ENCODE results near the gene FAM120B. TPM values are rescaled to one million over a fixed set of nuclear protein-coding genes. Genes with fewer than 3 reads are reported as not detected.
"Not testable (repeated sequence)": the region's sequence is repeated elsewhere in the genome, so short reads cannot be mapped to it uniquely, and the experiment has no call there.

The FAM120B gene
- total and polyA plus RNA-seq, 3 experiments from 2014 or later, result 19.1 to 29.8 (median 20.9) TPM

DNA sequence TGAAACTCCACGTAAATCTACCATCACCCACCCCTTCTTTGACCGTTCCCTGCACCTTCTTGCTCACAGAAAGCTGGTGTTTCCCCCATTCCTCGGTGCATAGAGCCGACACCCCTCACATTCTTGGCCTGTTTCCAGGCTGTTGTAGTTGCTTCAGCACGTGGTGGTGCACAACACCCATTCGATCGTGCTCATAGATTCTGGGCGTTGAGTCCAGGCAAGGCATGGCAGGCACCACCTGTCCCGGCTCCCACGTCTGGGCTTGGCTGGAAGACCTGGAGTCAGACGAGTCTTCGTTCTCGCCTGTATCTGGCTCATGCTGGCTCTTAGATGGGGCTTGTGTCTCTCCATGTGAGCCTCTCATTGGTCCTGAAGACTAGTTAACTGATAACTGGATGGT is 100.6 kb downstream of the FAM120B start:
- no peak for DNase-seq
- H3K27me3 Mint-ChIP-seq, result peaks cover 3 to 5% of the 10 kb centered on the region in 2 donors
- H3K36me3 Mint-ChIP-seq, result peaks cover 10 to 48% (median 22%) of the 10 kb centered on the region in 3 donors
- H3K4me3 Mint-ChIP-seq, result no peak overlapping the region
- H3K9me3 Mint-ChIP-seq, result peaks cover 9 to 17% (median 12%) of the 10 kb centered on the region in 5 donors
- peak overlapping the region in 1 of 8 donors; percentile 12 for H3K27ac Mint-ChIP-seq
- Histone ChIP-seq H3K36me3 (ENCODE audit: insufficient read depth, low read length) (peaks cover 9% of the 10 kb centered on the region), H3K4me3 (ENCODE audit: low read length) (no peak overlapping the region), H3K27me3 (ENCODE audit: insufficient read depth, low read length, poor library complexity, severe bottlenecking) (no peaks in the 10 kb centered on the region), H3K9me3 (ENCODE audit: low read length) (no peaks in the 10 kb centered on the region), H3K27ac (ENCODE audit: low read depth, low read length) (no peak overlapping the region), H3K4me1 (ENCODE audit: insufficient read depth, low read length) (no peaks in the 10 kb centered on the region)
- H3K4me1 Mint-ChIP-seq, result peaks cover 0 to 10% (median 6%) of the 10 kb centered on the region in 3 donors
- POLR2A ChIA-PET, result no interaction called here
- CTCF ChIA-PET, result interaction anchor here (1.1 kb wide), 1 partner anchor 36 kb away, joined by 3 read pairs; no protein-coding TSS in a partner anchor

DNA sequence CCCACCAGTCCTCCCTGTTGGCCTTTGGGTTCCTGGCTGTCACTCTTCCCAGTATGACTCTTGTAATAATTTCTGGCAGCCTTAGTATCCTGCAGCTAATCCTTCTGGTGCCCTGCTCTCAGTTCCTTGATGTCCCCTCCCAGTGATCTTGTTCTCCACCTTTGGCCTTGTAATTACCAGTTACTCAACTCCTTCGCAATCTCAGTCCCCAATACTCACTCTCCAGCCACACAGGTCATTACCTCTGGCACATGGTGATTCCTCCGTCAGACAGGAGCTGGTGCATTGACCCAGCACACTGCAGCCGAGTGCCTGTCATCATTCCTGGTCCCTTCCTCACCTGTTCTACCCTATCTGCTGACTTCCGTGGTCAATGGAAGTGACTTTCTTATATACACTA is 101.4 kb downstream of the FAM120B start:
- no peak for DNase-seq
- H3K4me3 ChIP-seq (ENCODE audit: low read length), result no peak overlapping the region
- Mint-ChIP-seq H3K4me1 (peaks cover 0 to 10% (median 6%) of the 10 kb centered on the region in 3 donors), H3K27me3 (peaks cover 5 to 9% of the 10 kb centered on the region in 2 donors), H3K4me3 (no peak overlapping the region), H3K27ac (peak overlapping the region in 1 of 8 donors; percentile 73), H3K9me3 (peaks cover 9 to 24% (median 16%) of the 10 kb centered on the region in 5 donors), H3K36me3 (peaks cover 10 to 41% (median 22%) of the 10 kb centered on the region in 3 donors)
- ChIA-PET POLR2A (no interaction called here), CTCF (no interaction called here)
- no peaks in the 10 kb centered on the region for H3K9me3 ChIP-seq (ENCODE audit: low read length)
- no peaks in the 10 kb centered on the region for H3K4me1 ChIP-seq (ENCODE audit: insufficient read depth, low read length)
- no peak overlapping the region for H3K27ac ChIP-seq (ENCODE audit: low read depth, low read length)
- peaks cover 9% of the 10 kb centered on the region for H3K36me3 ChIP-seq (ENCODE audit: insufficient read depth, low read length)
- no peaks in the 10 kb centered on the region for H3K27me3 ChIP-seq (ENCODE audit: insufficient read depth, low read length, poor library complexity, severe bottlenecking)

DNA sequence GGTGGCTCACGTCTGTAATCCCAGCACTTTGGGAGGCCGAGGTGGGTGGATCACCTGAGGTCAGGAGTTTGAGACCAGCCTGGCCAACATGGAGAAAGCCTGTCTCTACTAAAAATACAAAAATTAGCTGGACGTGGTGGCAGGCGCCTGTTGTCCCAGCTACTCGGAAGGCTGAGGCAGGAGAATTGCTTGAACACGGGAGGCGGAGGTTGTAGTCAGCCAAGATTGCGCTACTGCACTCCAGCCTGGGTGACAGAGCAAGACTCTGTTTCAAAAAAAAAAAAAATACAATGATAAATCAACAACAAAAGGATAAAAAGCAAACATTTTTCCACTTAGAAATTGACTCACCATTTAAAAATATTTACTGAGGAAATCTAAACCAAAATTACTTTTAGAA is 103.2 kb downstream of the FAM120B start:
- CTCF ChIA-PET; H3K27ac Mint-ChIP-seq; H3K9me3 ChIP-seq (ENCODE audit: low read length); H3K27me3 ChIP-seq (ENCODE audit: insufficient read depth, low read length, poor library complexity, severe bottlenecking); H3K27me3 Mint-ChIP-seq; H3K4me3 Mint-ChIP-seq; POLR2A ChIA-PET; H3K4me1 ChIP-seq (ENCODE audit: insufficient read depth, low read length); DNase-seq; H3K27ac ChIP-seq (ENCODE audit: low read depth, low read length); H3K4me1 Mint-ChIP-seq; H3K4me3 ChIP-seq (ENCODE audit: low read length); H3K36me3 ChIP-seq (ENCODE audit: insufficient read depth, low read length): not testable (repeated sequence)
- Mint-ChIP-seq H3K36me3 (peaks cover 14 to 23% (median 17%) of the 10 kb centered on the region in 3 donors), H3K9me3 (peaks cover 19 to 30% (median 22%) of the 10 kb centered on the region in 5 donors)

DNA sequence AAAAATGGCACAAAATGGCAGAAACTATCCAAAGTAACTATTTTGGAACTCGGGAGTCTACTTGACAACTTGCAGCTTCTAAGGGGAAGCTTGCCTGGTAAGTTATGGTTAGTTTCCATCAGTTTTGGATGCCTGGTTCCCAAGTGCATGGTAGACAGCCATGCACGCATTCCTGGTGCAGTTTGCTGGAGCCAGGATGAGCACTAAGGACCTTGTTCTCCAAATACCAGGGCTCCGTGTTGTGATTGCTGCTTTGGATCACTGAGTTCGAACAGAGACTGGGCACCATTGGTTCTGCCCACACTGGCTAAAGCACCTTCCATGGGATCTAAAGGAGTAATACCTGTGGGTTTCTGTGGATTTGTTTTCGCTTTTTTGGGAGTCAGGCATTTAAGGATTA is 103.7 kb downstream of the FAM120B start:
- Mint-ChIP-seq H3K27ac (peak overlapping the region in 1 of 8 donors; percentile 54), H3K4me3 (no peak overlapping the region), H3K36me3 (peaks cover 10 to 18% (median 12%) of the 10 kb centered on the region in 3 donors), H3K4me1 (peaks cover 0 to 7% (median 5%) of the 10 kb centered on the region in 3 donors), H3K27me3 (peaks cover 9 to 12% of the 10 kb centered on the region in 2 donors), H3K9me3 (peaks cover 19 to 30% (median 25%) of the 10 kb centered on the region in 5 donors)
- H3K9me3 ChIP-seq (ENCODE audit: low read length), result no peaks in the 10 kb centered on the region
- DNase-seq, result no peak
- no peaks in the 10 kb centered on the region for H3K4me1 ChIP-seq (ENCODE audit: insufficient read depth, low read length)
- no peak overlapping the region for H3K27ac ChIP-seq (ENCODE audit: low read depth, low read length)
- no peaks in the 10 kb centered on the region for H3K36me3 ChIP-seq (ENCODE audit: insufficient read depth, low read length)
- no peaks in the 10 kb centered on the region for H3K27me3 ChIP-seq (ENCODE audit: insufficient read depth, low read length, poor library complexity, severe bottlenecking)
- no peak overlapping the region for H3K4me3 ChIP-seq (ENCODE audit: low read length)
- POLR2A ChIA-PET, result no interaction called here
- CTCF ChIA-PET, result no interaction called here

DNA sequence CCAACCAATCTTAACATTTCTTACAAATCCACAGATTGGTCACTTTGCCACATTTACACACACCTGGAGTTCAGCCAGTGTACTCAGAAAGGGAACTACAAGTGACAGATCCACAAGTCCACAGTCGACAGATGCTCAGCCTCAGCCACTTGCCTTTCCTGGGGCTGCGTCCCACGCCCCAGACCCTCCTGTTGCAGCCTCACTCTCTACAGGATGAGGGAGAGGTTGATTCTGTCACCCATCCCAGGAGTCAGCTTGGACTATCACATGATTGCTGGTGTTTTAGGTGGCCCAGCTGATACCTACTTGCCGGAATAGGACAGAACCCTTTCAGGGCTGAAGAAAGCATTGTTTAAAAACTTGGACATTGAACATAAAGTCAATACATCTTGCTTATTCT is 108.8 kb downstream of the FAM120B start:
- Histone ChIP-seq H3K27me3 (ENCODE audit: insufficient read depth, low read length, poor library complexity, severe bottlenecking) (no peaks in the 10 kb centered on the region), H3K27ac (ENCODE audit: low read depth, low read length) (no peak overlapping the region), H3K9me3 (ENCODE audit: low read length) (no peaks in the 10 kb centered on the region), H3K4me3 (ENCODE audit: low read length) (no peak overlapping the region), H3K4me1 (ENCODE audit: insufficient read depth, low read length) (no peaks in the 10 kb centered on the region), H3K36me3 (ENCODE audit: insufficient read depth, low read length) (no peaks in the 10 kb centered on the region)
- CTCF ChIA-PET, result interaction anchor here (1.2 kb wide), 1 partner anchor 111 kb away, joined by 3 read pairs; no protein-coding TSS in a partner anchor
- no peaks in the 10 kb centered on the region for H3K4me1 Mint-ChIP-seq
- DNase-seq, result no peak
- H3K9me3 Mint-ChIP-seq, result peaks cover 19 to 28% (median 24%) of the 10 kb centered on the region in 5 donors
- H3K27me3 Mint-ChIP-seq, result peaks cover 18 to 39% of the 10 kb centered on the region in 2 donors
- peaks cover 0 to 8% (median 2%) of the 10 kb centered on the region in 3 donors for H3K36me3 Mint-ChIP-seq
- H3K4me3 Mint-ChIP-seq, result no peak overlapping the region
- H3K27ac Mint-ChIP-seq, result no peak overlapping the region
- POLR2A ChIA-PET, result no interaction called here

DNA sequence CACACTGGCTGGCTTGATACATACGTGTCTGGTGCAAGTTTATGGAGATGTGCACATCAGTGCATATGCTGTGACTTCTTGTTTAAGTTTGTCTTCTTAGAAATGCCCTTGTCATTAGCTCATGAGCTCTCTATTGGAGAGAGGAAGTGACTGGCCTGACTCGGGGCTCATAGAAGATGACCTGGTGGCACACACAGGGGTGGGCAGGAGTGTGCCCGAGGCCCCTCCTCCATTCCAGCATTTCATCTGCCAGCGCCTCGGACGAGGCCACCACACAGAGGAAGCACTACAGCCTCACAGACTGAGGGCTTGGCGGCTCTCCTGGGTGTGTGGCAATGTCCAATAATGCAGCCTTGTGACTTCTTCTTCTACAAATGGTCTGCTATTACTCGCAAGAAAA is 109.7 kb downstream of the FAM120B start:
- Histone ChIP-seq H3K27ac (ENCODE audit: low read depth, low read length) (no peak overlapping the region), H3K9me3 (ENCODE audit: low read length) (no peaks in the 10 kb centered on the region), H3K36me3 (ENCODE audit: insufficient read depth, low read length) (no peaks in the 10 kb centered on the region), H3K4me1 (ENCODE audit: insufficient read depth, low read length) (no peaks in the 10 kb centered on the region), H3K4me3 (ENCODE audit: low read length) (no peak overlapping the region), H3K27me3 (ENCODE audit: insufficient read depth, low read length, poor library complexity, severe bottlenecking) (no peaks in the 10 kb centered on the region)
- POLR2A ChIA-PET, result no interaction called here
- H3K27ac Mint-ChIP-seq, result no peak overlapping the region
- H3K4me1 Mint-ChIP-seq, result no peaks in the 10 kb centered on the region
- H3K4me3 Mint-ChIP-seq, result no peak overlapping the region
- peaks cover 0 to 8% (median 0%) of the 10 kb centered on the region in 3 donors for H3K36me3 Mint-ChIP-seq
- H3K9me3 Mint-ChIP-seq, result peaks cover 10 to 19% (median 18%) of the 10 kb centered on the region in 5 donors
- CTCF ChIA-PET, result interaction anchor here (1.2 kb wide), 1 partner anchor 110 kb away, joined by 3 read pairs; no protein-coding TSS in a partner anchor
- peaks cover 16 to 34% of the 10 kb centered on the region in 2 donors for H3K27me3 Mint-ChIP-seq
- DNase-seq, result no peak

DNA sequence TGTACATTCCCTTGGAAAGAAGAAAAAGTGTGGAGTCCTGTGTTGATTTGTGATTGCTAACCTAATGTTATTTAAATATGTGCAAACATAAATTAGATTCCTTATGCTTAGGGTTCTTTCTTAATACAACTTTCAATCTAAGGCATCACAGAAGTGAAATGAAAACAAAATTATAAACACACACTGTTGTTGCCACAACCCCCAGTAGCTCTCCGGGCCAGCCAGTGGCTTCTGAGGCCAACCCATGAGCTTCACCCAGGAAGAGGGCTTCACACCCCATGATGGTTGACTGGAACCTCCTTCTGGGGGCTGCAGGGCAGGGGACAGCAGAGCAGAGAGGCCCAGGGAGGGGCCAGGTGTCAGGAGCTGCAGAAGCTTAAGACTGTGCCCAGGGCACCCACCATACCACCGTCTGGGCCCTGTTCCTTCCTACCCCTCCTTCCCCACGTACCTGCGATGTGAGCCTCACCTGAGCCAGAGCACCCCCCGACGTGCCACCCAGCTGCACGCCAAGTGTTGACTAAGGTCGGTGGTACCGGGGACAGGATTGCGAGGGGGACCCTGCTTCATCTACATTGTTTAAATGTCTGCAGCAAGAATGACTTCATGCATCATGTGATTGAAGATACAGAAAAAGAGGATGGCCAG is 110.5 kb downstream of the FAM120B start:
- H3K4me1 ChIP-seq (ENCODE audit: insufficient read depth, low read length), result no peaks in the 10 kb centered on the region
- ChIA-PET CTCF (no interaction called here), POLR2A (no interaction called here)
- no peak for DNase-seq
- no peak overlapping the region for H3K27ac Mint-ChIP-seq
- H3K9me3 ChIP-seq (ENCODE audit: low read length), result no peaks in the 10 kb centered on the region
- peaks cover 0 to 8% (median 0%) of the 10 kb centered on the region in 3 donors for H3K36me3 Mint-ChIP-seq
- H3K27me3 ChIP-seq (ENCODE audit: insufficient read depth, low read length, poor library complexity, severe bottlenecking), result no peaks in the 10 kb centered on the region
- H3K27me3 Mint-ChIP-seq, result peaks cover 16 to 34% of the 10 kb centered on the region in 2 donors
- no peaks in the 10 kb centered on the region for H3K4me1 Mint-ChIP-seq
- H3K4me3 Mint-ChIP-seq, result no peak overlapping the region
- H3K27ac ChIP-seq (ENCODE audit: low read depth, low read length), result no peak overlapping the region
- H3K4me3 ChIP-seq (ENCODE audit: low read length), result no peak overlapping the region
- no peaks in the 10 kb centered on the region for H3K36me3 ChIP-seq (ENCODE audit: insufficient read depth, low read length)
- peaks cover 10 to 17% (median 12%) of the 10 kb centered on the region in 5 donors for H3K9me3 Mint-ChIP-seq

DNA sequence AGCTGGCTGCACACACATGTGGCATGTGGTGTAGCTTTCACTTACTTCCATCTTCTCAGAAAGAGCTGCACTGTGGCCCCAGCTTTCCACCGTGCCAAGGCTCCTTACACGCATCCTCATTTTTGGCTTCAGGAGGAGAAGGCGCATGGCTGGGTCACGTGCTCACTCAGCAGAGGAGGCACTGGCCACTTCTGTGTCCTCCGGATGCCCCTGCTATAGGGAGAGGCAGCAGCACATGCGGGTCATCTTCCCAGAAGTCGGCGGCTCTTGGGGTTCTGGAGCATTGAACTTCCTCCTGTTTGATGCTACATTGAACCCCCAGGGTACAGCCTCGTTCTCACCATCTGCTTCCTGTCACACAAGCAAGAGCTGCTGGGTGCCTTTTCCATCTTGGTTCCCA is 111.3 kb downstream of the FAM120B start:
- H3K36me3 ChIP-seq (ENCODE audit: insufficient read depth, low read length), result no peaks in the 10 kb centered on the region
- H3K36me3 Mint-ChIP-seq, result peaks cover 0 to 8% (median 0%) of the 10 kb centered on the region in 3 donors
- peaks cover 11 to 37% of the 10 kb centered on the region in 2 donors for H3K27me3 Mint-ChIP-seq
- H3K4me3 ChIP-seq (ENCODE audit: low read length), result no peak overlapping the region
- no peaks in the 10 kb centered on the region for H3K4me1 Mint-ChIP-seq
- ChIA-PET POLR2A (no interaction called here), CTCF (no interaction called here)
- no peak overlapping the region for H3K4me3 Mint-ChIP-seq
- no peaks in the 10 kb centered on the region for H3K9me3 ChIP-seq (ENCODE audit: low read length)
- no peak overlapping the region for H3K27ac Mint-ChIP-seq
- H3K4me1 ChIP-seq (ENCODE audit: insufficient read depth, low read length), result no peaks in the 10 kb centered on the region
- no peak overlapping the region for H3K27ac ChIP-seq (ENCODE audit: low read depth, low read length)
- DNase-seq, result no peak
- H3K9me3 Mint-ChIP-seq, result peaks cover 5 to 12% (median 10%) of the 10 kb centered on the region in 5 donors
- no peaks in the 10 kb centered on the region for H3K27me3 ChIP-seq (ENCODE audit: insufficient read depth, low read length, poor library complexity, severe bottlenecking)
